ENCODE results near the gene RNF144A. TPM values are rescaled to one million over a fixed set of nuclear protein-coding genes. Genes with fewer than 3 reads are reported as not detected.
"Not testable (repeated sequence)": the region's sequence is repeated elsewhere in the genome, so short reads cannot be mapped to it uniquely, and the experiment has no call there.

The RNF144A gene
- total RNA-seq, 1 experiment from 2014 or later: 9.5 TPM

GRCh38 chr2:6933911-6934310 lies 16.7 kb downstream of the RNF144A start:
- Histone ChIP-seq H3K27ac (ENCODE audit: low read length) (no peak overlapping the region), H3F3A (ENCODE audit: low read length, unreplicated experiment) (no peaks in the 10 kb centered on the region), H3K4me3 (ENCODE audit: low read length) (no peak overlapping the region), H3K4me2 (ENCODE audit: low read length) (no peak overlapping the region), H3K36me3 (ENCODE audit: low read depth, low read length) (no peaks in the 10 kb centered on the region), H4K20me1 (ENCODE audit: low read length) (peaks cover 2% of the 10 kb centered on the region; the same call in 1 of the 2 replicates), H3K79me2 (ENCODE audit: low read length) (no peaks in the 10 kb centered on the region), H3K9me2 (replicated peaks; ENCODE audit: low read length) (no peaks in the 10 kb centered on the region), H3K9ac (ENCODE audit: low read length) (no peak overlapping the region), H3K4me1 (ENCODE audit: insufficient read depth, low read length) (no peaks in the 10 kb centered on the region), H3K27me3 (ENCODE audit: low read length) (no peaks in the 10 kb centered on the region), H2AFZ (ENCODE audit: low read length) (no peak overlapping the region), H3K9me3 (ENCODE audit: low read length) (no peaks in the 10 kb centered on the region)
- TF ChIP-seq EZH2phosphoT487 (IDR thresholded peaks at IDR 0.05; ENCODE audit: borderline replicate concordance, low read length) (no peak), EZH2 (IDR thresholded peaks at IDR 0.05; ENCODE audit: low read length, unreplicated experiment) (no peak), CTCF (conservative IDR thresholded peaks at IDR 0.05; ENCODE audit: low read depth, low read length) (no peak)
- ATAC-seq: no peak
- POLR2A ChIA-PET (ENCODE audit: unreplicated experiment): no interaction called here
- intact Hi-C loops (cut with micrococcal nuclease): no loop called here
- BruUV-seq (replicated peaks): no TSS peak
- no peak for DNase-seq
- CTCF ChIA-PET: no interaction called here

GRCh38 chr2:6934345-6934744 lies 17.1 kb downstream of the RNF144A start:
- POLR2A ChIA-PET (ENCODE audit: unreplicated experiment): no interaction called here
- H3K9ac ChIP-seq (ENCODE audit: low read length): no peak overlapping the region
- CTCF ChIA-PET: no interaction called here
- BruUV-seq (replicated peaks): no TSS peak
- no peaks in the 10 kb centered on the region for H3K79me2 ChIP-seq (ENCODE audit: low read length)
- ATAC-seq (no peak), DNase-seq (no peak)
- no peak overlapping the region for H3K4me2 ChIP-seq (ENCODE audit: low read length)
- no peak overlapping the region for H3K27ac ChIP-seq (ENCODE audit: low read length)
- no peaks in the 10 kb centered on the region for H3K27me3 ChIP-seq (ENCODE audit: low read length)
- no peaks in the 10 kb centered on the region for H3K9me2 ChIP-seq (replicated peaks; ENCODE audit: low read length)
- no peaks in the 10 kb centered on the region for H3F3A ChIP-seq (ENCODE audit: low read length, unreplicated experiment)
- H4K20me1 ChIP-seq (ENCODE audit: low read length): peaks cover 6% of the 10 kb centered on the region; the same call in 1 of the 2 replicates
- H3K36me3 ChIP-seq (ENCODE audit: low read depth, low read length): no peaks in the 10 kb centered on the region
- H3K4me1 ChIP-seq (ENCODE audit: insufficient read depth, low read length): no peaks in the 10 kb centered on the region
- intact Hi-C loops (cut with micrococcal nuclease): no loop called here
- no peak overlapping the region for H2AFZ ChIP-seq (ENCODE audit: low read length)
- H3K9me3 ChIP-seq (ENCODE audit: low read length): no peaks in the 10 kb centered on the region
- H3K4me3 ChIP-seq (ENCODE audit: low read length): no peak overlapping the region
- TF ChIP-seq EZH2phosphoT487 (IDR thresholded peaks at IDR 0.05; ENCODE audit: borderline replicate concordance, low read length) (no peak), EZH2 (IDR thresholded peaks at IDR 0.05; ENCODE audit: low read length, unreplicated experiment) (no peak), CTCF (conservative IDR thresholded peaks at IDR 0.05; ENCODE audit: low read depth, low read length) (no peak)

GRCh38 chr2:6934758-6935651 lies 17.8 kb downstream of the RNF144A start:
- no peak overlapping the region for H2AFZ ChIP-seq (ENCODE audit: low read length)
- no peaks in the 10 kb centered on the region for H3K36me3 ChIP-seq (ENCODE audit: low read depth, low read length)
- DNase-seq (no peak), ATAC-seq (no peak)
- no peak overlapping the region for H3K4me3 ChIP-seq (ENCODE audit: low read length)
- H3K9me3 ChIP-seq (ENCODE audit: low read length): no peaks in the 10 kb centered on the region
- no peaks in the 10 kb centered on the region for H3K79me2 ChIP-seq (ENCODE audit: low read length)
- no peaks in the 10 kb centered on the region for H3K9me2 ChIP-seq (replicated peaks; ENCODE audit: low read length)
- ChIA-PET CTCF (no interaction called here), POLR2A (ENCODE audit: unreplicated experiment) (no interaction called here)
- no peak overlapping the region for H3K27ac ChIP-seq (ENCODE audit: low read length)
- BruUV-seq (replicated peaks): no TSS peak
- intact Hi-C loops (cut with micrococcal nuclease): loop anchor here (5.0 kb wide), 1 partner anchor 42 kb away; no protein-coding TSS in a partner anchor
- no peaks in the 10 kb centered on the region for H3K27me3 ChIP-seq (ENCODE audit: low read length)
- H3K9ac ChIP-seq (ENCODE audit: low read length): no peak overlapping the region
- H4K20me1 ChIP-seq (ENCODE audit: low read length): peaks cover 6% of the 10 kb centered on the region; the same call in 1 of the 2 replicates
- no peaks in the 10 kb centered on the region for H3K4me1 ChIP-seq (ENCODE audit: insufficient read depth, low read length)
- H3K4me2 ChIP-seq (ENCODE audit: low read length): no peak overlapping the region
- TF ChIP-seq EZH2 (IDR thresholded peaks at IDR 0.05; ENCODE audit: low read length, unreplicated experiment): no peak
- TF ChIP-seq EZH2phosphoT487 (IDR thresholded peaks at IDR 0.05; ENCODE audit: borderline replicate concordance, low read length): no peak
- no peaks in the 10 kb centered on the region for H3F3A ChIP-seq (ENCODE audit: low read length, unreplicated experiment)

- DNase-seq; H3K4me3 ChIP-seq (ENCODE audit: low read length); H3F3A ChIP-seq (ENCODE audit: low read length, unreplicated experiment); H3K4me1 ChIP-seq (ENCODE audit: insufficient read depth, low read length); ATAC-seq; H3K9ac ChIP-seq (ENCODE audit: low read length); H4K20me1 ChIP-seq (ENCODE audit: low read length); BruUV-seq (replicated peaks); H2AFZ ChIP-seq (ENCODE audit: low read length); H3K4me2 ChIP-seq (ENCODE audit: low read length); H3K27ac ChIP-seq (ENCODE audit: low read length); POLR2A ChIA-PET (ENCODE audit: unreplicated experiment); H3K27me3 ChIP-seq (ENCODE audit: low read length); CTCF ChIA-PET; H3K36me3 ChIP-seq (ENCODE audit: low read depth, low read length); H3K9me3 ChIP-seq (ENCODE audit: low read length); H3K9me2 ChIP-seq (replicated peaks; ENCODE audit: low read length); H3K79me2 ChIP-seq (ENCODE audit: low read length): not testable (repeated sequence)
- intact Hi-C loops (cut with micrococcal nuclease): loop anchor here (5.0 kb wide), 1 partner anchor 42 kb away; no protein-coding TSS in a partner anchor
Measured at GRCh38 chr2:6935652-6936020, 18.4 kb downstream of the RNF144A start.
